Panc1 (cell line): ENCODE data around the gene EVI2A. TPM values are rescaled to one million over a fixed set of nuclear protein-coding genes. Genes with fewer than 3 reads are reported as not detected.

Source experiments
- ATAC-seq: fragments of 200-7000 bp; cut with Tn5 transposase; 2 replicates; pipeline ENCODE4 v1.9.1; 2020; ENCODE audit warnings: mild to moderate bottlenecking, moderate library complexity
- BruUV-seq: library from RNA; stranded (reverse); fragments of 400-500 nt; replicated peaks from 2 replicates; lab custom pipeline; 2021; lab: Mats Ljungman, UMichigan
- CTCF ChIA-PET: fragments of 300-600 bp; sonication (Branson Sonifier 250); formaldehyde crosslinking; loops from one replicate; lab custom pipeline; 2022; ENCODE audit warnings: antibody characterized with exemption; lab: Charles Lee
- POLR2A ChIA-PET: fragments of 300-600 bp; sonication (Branson Sonifier 250); formaldehyde crosslinking; loops from one replicate; lab custom pipeline; 2022; ENCODE audit warnings: antibody characterized with exemption; lab: Charles Lee
- DNase-seq: peaks from one replicate; pipeline ENCODE4 v3.0.0-alpha.2; 2010; ENCODE audit warnings: low read depth, low spot score
- H3K27ac ChIP-seq: 2 replicates; pipeline ENCODE4 v1.5.1; 2011; ENCODE audit warnings: mild to moderate bottlenecking, low read length, inconsistent platforms
- H3K27me3 ChIP-seq: fragments of 200-500 bp; sonication (Bioruptor generic); 2 replicates; pipeline ENCODE4 v1.6.0; 2014; ENCODE audit warnings: low read length, inconsistent platforms; ENCODE audit not compliant: control insufficient read depth, insufficient read depth
- H3K36me3 ChIP-seq: fragments of 200-500 bp; sonication (Bioruptor generic); 2 replicates; pipeline ENCODE4 v1.5.1; 2014; ENCODE audit warnings: inconsistent platforms, mild to moderate bottlenecking, low read length, moderate library complexity; ENCODE audit not compliant: control insufficient read depth, insufficient read depth
- H3K4me1 ChIP-seq: 2 replicates; pipeline ENCODE4 v1.5.1; 2011; ENCODE audit warnings: inconsistent platforms, mild to moderate bottlenecking, low read length, moderate library complexity; ENCODE audit not compliant: control insufficient read depth, insufficient read depth
- H3K4me3 ChIP-seq, 2 experiments: 2 replicates each; pipeline ENCODE4 v1.5.1; 2011 to 2012; ENCODE audit warnings: low read depth in 2 of 2, low read length in 2 of 2, mild to moderate bottlenecking in 2 of 2, inconsistent platforms in 1 of 2, moderate library complexity in 1 of 2
- H3K9me3 ChIP-seq: fragments of 200-500 bp; sonication (Bioruptor generic); 2 replicates; pipeline ENCODE4 v1.5.1; 2014; ENCODE audit warnings: low read depth, mild to moderate bottlenecking, inconsistent platforms, low read length, moderate library complexity; ENCODE audit not compliant: control insufficient read depth, insufficient read depth
- POLR2AphosphoS5 ChIP-seq: IDR thresholded peaks from 2 replicates; pipeline ENCODE4 v1.6.1; 2012; ENCODE audit warnings: mild to moderate bottlenecking, low read depth, low read length, moderate library complexity
- SIN3A ChIP-seq: IDR thresholded peaks from 2 replicates; pipeline ENCODE4 v1.6.1; 2012; ENCODE audit warnings: low read depth, mild to moderate bottlenecking, low read length, moderate library complexity, borderline replicate concordance; ENCODE audit not compliant: insufficient read depth
- TCF7L2 ChIP-seq: IDR thresholded peaks from 2 replicates; pipeline ENCODE4 v1.6.1; 2011; ENCODE audit warnings: mild to moderate bottlenecking, low read depth, low read length, inconsistent platforms
- in situ Hi-C: cut with HindIII; loops from 2 replicates; pipeline ENCODE4 v1.10.0; 2016; ENCODE audit warnings: low sequenced_read_pairs, low pct_unique_long_range_greater_than_20kb
- intact Hi-C: fragments of 100-400 bp; cut with micrococcal nuclease; formaldehyde crosslinking; loops from one replicate; pipeline ENCODE4 v1.10.0; 2022; ENCODE audit not compliant: unreplicated experiment
- total RNA-seq: library from RNA; stranded (reverse); gene quantifications from one replicate; pipeline ENCODE4 v1.2.1, GENCODE V29; 2021; ENCODE audit not compliant: unreplicated experiment
- TF ChIP-seq, protein P1 (sequence below), 2 experiments: IDR thresholded peaks; 2 replicates each; pipeline ENCODE4 v1.6.1; 2011 to 2012; ENCODE audit warnings: low read depth in 2 of 2, control low read depth in 1 of 2, low read length in 1 of 2, mild to moderate bottlenecking in 1 of 2, moderate library complexity in 1 of 2; ENCODE audit not compliant: insufficient read depth in 1 of 2
- TF ChIP-seq, protein P2 (sequence below): fragments of 450-650 bp; IDR thresholded peaks from 2 replicates; pipeline ENCODE4 v1.5.1; 2017; ENCODE audit warnings: mild to moderate bottlenecking

Gene EVI2A
- total RNA-seq, 1 experiment from 2014 or later, result not detected

DNA sequence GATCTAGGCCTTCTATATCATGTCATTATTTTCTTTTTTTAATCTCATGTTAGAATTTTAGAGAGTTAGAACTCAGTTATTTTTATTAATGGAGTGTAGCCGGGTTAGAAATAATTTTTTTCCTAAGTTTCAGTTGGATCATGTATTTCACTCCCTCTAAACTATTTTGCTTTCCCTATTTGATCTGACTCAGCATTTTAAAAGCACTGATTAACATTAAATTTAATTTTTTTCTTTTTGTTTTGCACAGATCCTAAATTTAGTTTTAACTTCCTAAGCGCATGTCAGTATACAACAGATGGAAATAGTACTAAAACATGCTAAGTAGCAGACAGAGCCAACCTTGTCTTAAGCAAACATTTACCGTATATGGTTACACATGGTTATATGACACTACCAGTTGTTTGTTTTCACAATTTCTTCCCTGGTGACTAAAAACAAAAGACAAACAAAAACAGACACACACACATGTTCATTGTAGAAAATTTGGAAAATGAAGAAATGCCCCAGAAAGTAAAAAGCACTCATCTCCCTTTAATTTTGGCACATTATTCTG lies 36.5 kb upstream of the EVI2A start:
- no peak for ATAC-seq
- TF ChIP-seq, protein P1, sequence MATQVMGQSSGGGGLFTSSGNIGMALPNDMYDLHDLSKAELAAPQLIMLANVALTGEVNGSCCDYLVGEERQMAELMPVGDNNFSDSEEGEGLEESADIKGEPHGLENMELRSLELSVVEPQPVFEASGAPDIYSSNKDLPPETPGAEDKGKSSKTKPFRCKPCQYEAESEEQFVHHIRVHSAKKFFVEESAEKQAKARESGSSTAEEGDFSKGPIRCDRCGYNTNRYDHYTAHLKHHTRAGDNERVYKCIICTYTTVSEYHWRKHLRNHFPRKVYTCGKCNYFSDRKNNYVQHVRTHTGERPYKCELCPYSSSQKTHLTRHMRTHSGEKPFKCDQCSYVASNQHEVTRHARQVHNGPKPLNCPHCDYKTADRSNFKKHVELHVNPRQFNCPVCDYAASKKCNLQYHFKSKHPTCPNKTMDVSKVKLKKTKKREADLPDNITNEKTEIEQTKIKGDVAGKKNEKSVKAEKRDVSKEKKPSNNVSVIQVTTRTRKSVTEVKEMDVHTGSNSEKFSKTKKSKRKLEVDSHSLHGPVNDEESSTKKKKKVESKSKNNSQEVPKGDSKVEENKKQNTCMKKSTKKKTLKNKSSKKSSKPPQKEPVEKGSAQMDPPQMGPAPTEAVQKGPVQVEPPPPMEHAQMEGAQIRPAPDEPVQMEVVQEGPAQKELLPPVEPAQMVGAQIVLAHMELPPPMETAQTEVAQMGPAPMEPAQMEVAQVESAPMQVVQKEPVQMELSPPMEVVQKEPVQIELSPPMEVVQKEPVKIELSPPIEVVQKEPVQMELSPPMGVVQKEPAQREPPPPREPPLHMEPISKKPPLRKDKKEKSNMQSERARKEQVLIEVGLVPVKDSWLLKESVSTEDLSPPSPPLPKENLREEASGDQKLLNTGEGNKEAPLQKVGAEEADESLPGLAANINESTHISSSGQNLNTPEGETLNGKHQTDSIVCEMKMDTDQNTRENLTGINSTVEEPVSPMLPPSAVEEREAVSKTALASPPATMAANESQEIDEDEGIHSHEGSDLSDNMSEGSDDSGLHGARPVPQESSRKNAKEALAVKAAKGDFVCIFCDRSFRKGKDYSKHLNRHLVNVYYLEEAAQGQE (IDR thresholded peaks at IDR 0.05; ENCODE audit: insufficient read depth in 1 of 2, low read depth in 2 of 2, low read length in 1 of 2), result no peak
- TF ChIP-seq TCF7L2 (no peak), SIN3A (no peak), POLR2AphosphoS5 (no peak)
- TF ChIP-seq, protein P2, sequence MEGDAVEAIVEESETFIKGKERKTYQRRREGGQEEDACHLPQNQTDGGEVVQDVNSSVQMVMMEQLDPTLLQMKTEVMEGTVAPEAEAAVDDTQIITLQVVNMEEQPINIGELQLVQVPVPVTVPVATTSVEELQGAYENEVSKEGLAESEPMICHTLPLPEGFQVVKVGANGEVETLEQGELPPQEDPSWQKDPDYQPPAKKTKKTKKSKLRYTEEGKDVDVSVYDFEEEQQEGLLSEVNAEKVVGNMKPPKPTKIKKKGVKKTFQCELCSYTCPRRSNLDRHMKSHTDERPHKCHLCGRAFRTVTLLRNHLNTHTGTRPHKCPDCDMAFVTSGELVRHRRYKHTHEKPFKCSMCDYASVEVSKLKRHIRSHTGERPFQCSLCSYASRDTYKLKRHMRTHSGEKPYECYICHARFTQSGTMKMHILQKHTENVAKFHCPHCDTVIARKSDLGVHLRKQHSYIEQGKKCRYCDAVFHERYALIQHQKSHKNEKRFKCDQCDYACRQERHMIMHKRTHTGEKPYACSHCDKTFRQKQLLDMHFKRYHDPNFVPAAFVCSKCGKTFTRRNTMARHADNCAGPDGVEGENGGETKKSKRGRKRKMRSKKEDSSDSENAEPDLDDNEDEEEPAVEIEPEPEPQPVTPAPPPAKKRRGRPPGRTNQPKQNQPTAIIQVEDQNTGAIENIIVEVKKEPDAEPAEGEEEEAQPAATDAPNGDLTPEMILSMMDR, result no peak
- intact Hi-C loops (no loop called here), in situ Hi-C loops (no loop called here)
- Histone ChIP-seq H3K27me3 (no peaks in the 10 kb centered on the region), H3K4me3 (no peak overlapping the region), H3K27ac (no peak overlapping the region), H3K9me3 (no peaks in the 10 kb centered on the region), H3K36me3 (peaks cover 44% of the 10 kb centered on the region), H3K4me1 (no peaks in the 10 kb centered on the region)
- DNase-seq, result no peak
- BruUV-seq, result no TSS peak
- CTCF ChIA-PET, result no interaction called here
- POLR2A ChIA-PET, result no interaction called here

DNA sequence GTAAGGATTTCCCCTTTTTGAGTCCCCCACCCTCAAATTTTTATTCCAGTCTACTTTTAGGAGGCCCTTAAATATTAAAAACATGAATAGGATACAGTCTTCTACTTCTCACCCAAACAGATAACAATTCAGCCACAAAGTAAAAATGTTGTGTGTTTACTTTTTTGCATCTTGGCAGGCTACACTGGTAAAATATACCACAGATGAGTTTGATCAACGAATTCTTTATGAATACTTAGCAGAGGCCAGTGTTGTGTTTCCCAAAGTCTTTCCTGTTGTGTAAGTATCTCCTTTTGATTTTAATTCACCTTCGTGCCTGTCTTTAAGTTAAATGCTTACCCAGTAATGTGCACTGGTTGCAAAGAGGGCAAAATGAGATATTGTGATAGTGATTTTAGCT lies 35.7 kb upstream of the EVI2A start:
- TF ChIP-seq POLR2AphosphoS5, result no peak
- TF ChIP-seq, protein P2, result no peak
- TF ChIP-seq, protein P1 (IDR thresholded peaks at IDR 0.05; ENCODE audit: insufficient read depth in 1 of 2, low read depth in 2 of 2, low read length in 1 of 2), result no peak
- no peak for TF ChIP-seq TCF7L2
- no peak for TF ChIP-seq SIN3A
- DNase-seq, result no peak
- no peak overlapping the region for H3K4me3 ChIP-seq
- no TSS peak for BruUV-seq
- intact Hi-C loops (no loop called here), in situ Hi-C loops (no loop called here)
- no peak overlapping the region for H3K27ac ChIP-seq
- CTCF ChIA-PET, result no interaction called here
- peaks cover 42% of the 10 kb centered on the region for H3K36me3 ChIP-seq
- POLR2A ChIA-PET, result no interaction called here
- H3K9me3 ChIP-seq, result no peaks in the 10 kb centered on the region
- H3K4me1 ChIP-seq, result no peaks in the 10 kb centered on the region
- no peak for ATAC-seq
- H3K27me3 ChIP-seq, result no peaks in the 10 kb centered on the region
